ENCODE results near the gene PPIA.
A peak's percentile ranks its signal among the peaks of the same experiment; 100 is the strongest.
"Not testable (repeated sequence)": the region's sequence is repeated elsewhere in the genome, so short reads cannot be mapped to it uniquely, and the experiment has no call there.

The PPIA gene

DNA sequence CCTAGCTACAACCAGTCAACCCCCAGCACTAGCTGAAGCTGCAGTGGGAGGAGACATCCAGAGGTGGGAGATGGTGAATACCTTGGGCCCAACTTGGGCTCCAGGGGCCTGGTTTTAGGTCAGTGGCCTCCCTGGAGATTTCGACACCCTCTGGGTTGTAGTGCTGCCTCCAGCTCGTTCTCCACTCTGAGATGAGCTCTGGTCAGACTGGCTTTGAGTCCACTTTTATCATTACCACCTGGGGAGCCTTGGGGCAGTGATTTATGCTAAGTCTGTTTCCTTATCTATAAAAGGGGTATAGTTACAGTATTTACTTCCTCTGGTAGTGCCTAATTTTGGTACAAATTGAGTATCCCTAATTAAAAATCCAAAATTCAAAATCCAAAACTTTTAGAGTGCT lies 22.8 kb downstream of the PPIA start:
- no peak overlapping the region for H3K4me3 ChIP-seq (ENCODE audit: low read depth, low read length)

DNA sequence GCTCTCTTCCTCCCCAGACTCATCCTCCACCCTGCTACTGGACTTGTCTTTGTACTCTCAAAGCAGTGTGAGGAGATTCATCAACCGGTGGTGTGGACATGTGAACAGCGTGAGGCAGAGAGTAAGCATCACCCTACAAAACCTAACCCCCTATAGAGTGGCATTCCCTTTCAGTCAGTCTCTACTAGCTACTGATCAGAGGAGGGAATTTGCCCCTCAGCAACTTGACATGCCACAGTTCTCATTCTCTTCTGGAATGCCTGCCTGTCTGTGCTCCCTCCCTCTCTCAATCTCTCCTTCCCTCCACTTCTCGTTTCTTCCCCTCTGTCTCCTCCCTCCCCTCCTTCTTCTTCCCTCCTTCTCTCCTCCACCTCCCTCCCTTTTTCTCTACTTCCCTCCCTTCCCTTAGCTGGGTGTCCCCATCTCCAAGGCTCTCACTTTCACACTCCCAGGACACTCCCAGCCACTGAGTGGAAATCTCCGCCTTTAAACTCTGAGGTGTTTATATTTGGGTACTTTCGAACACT lies 26.8 kb downstream of the PPIA start:
- H3K4me3 ChIP-seq (ENCODE audit: low read depth, low read length) = no peak overlapping the region

DNA sequence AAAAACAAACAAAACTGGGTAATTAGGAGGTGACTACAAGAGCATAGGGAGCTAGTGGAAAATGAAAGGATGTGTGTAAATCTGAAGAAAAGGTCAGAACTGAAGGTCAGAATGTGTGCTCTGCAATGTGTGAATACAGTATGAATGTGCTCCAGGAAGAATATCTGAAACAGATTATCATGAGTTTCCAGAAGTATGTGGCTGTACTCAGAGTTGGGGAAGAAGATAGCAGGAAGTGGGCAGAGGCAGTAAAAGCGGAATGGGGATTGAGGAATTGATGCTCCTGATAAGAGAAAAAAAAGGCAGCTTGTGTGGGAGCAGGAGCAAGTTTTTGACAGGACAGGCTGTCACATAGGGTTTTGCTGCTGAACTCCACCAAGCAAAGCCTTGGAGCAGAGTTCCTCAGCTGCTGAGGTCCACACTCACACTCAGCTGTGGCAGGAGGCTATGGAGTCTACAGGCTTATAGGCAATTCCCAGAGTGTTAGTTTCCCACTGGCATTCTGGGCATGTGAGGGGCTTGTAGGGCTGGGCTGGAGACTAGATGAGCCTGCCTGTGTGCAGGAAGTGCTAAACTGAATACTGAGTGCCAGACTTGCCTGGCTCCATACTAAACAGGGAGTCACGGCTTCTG lies 28.5 kb downstream of the PPIA start:
- no peak overlapping the region for H3K4me3 ChIP-seq (ENCODE audit: low read depth, low read length)

DNA sequence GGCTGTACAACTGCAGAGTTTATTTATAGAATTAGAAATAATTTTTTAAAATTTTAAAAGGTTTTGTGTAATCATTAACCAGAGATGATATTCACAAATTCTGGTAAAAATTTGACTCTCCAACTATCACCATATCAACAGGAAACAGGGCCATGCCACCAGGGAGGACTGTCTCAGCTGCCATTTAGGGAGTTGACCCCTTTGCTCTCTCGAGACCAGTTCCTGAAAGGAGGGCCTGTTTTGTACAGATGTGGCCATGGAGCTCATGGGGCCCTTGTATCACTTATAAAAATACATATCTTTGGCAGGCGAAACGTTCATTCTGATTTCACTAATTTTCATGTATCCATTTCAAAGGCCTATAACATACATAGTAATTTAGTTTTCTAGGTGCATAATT lies 31.1 kb downstream of the PPIA start:
- no peak overlapping the region for H3K4me3 ChIP-seq (ENCODE audit: low read depth, low read length)

DNA sequence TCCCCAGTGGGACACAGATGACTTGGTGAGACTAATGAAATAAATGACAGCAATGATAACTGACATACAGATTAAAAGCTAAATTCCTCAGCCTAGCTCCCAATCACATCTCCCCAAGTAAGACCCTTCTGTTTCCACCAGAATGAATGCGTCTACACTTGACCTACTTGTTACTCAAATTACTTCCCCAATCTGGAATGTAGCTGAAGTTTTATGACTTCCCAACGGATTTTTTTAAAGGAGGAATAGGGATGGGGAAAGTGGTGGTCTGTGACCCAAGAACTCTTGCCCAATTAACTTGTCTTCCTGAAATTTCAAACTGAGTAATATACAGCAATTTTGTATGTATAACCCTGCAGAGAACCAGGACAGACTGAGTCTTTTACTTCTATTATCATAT lies 42.3 kb downstream of the PPIA start:
- no peak overlapping the region for H3K4me3 ChIP-seq (ENCODE audit: low read depth, low read length)

DNA sequence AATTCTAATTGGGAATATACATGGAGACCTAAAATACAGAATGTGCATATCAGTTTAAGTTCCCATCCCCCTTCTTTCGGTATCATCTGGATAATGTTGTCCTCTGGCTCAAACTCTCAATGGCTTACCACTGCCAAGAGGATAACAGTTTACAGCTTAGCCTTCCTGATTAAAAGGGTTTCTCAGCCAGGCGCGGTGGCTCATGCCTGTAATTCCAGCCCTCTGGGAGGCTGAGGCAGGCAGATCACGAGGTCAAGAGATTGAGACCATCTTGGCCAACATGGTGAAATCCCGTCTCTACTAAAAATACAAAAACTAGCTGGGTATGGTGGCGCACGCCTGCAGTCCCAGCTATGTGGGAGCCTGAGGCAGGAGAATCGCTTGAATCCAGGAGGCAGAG lies 46.2 kb downstream of the PPIA start:
- not testable (repeated sequence) for H3K4me3 ChIP-seq (ENCODE audit: low read depth, low read length)

DNA sequence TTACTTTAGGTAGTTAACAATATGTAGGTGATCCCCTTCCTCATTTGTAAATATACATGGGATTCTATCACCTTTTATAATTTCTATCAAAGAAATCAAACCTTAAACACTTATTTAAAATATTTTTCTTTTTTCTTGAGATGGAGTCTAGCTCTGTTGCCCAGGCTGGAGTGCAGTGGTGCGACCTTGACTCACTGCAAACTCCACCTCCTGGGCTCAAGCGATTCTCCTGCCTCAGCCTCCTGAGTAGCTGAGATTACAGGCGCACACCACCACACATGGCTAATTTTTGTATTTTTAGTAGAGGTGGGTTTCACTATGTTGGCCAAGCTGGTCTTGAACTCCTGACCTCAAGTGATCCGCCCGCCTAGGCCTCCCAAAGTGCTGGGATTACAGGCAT lies 47.0 kb downstream of the PPIA start:
- H3K4me3 ChIP-seq (ENCODE audit: low read depth, low read length) = not testable (repeated sequence)

DNA sequence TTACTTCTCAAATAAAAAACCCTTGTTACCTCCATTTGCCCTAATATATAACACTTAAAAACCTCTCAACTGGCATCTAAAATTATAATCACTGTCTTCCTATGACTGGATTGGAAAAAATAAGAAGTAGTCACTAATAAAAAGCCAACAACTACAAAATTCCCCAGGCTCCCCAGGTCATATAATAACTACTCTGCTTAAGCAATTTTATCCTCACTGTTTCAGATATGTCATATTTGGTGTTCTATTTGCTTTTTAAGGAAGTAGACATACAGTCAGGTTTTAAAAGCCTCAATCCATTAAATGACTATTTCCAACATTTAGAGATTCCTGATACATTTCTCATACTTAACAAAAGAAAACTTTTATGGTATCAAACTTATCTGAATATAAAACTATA lies 49.0 kb downstream of the PPIA start:
- no peak overlapping the region for H3K4me3 ChIP-seq (ENCODE audit: low read depth, low read length)

DNA sequence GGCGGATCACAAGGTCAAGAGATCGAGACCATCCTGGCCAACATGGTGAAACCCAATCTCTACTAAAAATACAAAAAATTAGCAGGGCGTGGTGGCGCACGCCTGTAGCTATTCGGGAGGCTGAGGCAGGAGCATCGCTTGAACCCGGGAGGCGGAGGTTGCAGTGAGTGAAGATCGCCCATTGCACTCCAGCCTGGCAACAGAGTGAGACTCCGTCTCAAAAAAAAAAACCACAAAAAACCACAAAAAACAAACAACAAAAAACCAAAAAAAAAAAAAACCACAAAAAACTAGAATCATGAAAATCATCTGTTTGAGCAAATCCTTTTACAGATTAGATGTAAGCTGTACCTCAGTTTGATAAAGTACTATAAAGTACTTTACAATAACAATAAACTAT lies 49.9 kb downstream of the PPIA start:
- H3K4me3 ChIP-seq (ENCODE audit: low read depth, low read length) = peak overlapping the region; percentile 98

DNA sequence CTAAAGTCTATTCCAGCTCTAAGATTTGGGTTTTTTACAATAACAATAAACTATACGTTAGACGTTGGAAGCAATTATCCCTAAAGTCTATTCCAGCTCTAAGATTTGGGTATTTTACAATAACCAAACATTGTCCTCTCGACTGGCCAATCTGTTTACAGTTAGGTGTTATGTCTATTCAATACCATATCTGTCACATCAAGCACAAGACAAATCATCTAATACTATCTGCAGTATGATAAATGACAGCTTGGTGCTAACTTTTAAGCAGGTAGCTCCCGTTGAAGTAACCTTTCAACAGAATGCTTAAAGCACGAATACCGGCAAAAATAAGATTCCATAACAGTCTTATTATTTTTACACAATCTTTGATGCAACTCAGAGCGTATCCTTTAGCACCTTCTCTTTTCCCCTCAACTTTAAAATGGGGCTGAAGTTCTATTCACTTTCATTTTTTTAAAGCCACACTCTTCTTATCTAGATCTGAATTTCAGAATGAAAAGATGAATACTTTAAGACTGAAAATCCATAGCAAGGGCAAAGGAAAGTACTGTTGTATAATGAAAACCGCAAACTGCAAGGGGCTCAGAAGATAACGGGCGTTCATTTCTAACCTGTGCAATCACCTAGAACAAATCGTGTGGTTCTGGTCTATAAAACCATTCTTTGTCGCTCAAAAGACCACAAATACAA lies 50.5 kb downstream of the PPIA start:
- H3K4me3 ChIP-seq (ENCODE audit: low read depth, low read length) = peak overlapping the region; percentile 98

DNA sequence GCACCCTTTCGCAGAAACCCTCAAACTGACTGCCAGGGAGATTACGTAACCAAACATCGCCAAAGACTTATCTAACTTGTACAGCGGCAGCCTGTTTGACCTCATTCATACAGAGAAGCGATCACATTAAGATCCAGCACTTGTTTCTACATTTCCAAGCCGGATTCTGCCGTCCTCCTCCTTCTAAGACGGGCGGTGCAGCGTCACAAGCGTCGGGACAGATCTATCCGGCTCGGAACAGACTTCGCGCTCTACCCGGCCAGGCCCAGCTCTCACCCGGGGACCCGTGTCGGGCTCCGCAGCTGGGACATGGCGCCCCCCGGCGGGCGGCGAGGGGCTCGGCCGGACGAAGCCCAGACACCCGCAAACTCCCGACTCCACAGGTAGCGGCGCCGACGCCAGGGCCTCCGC lies 51.0 kb downstream of the PPIA start:
- peak overlapping the region; percentile 98 for H3K4me3 ChIP-seq (ENCODE audit: low read depth, low read length)

DNA sequence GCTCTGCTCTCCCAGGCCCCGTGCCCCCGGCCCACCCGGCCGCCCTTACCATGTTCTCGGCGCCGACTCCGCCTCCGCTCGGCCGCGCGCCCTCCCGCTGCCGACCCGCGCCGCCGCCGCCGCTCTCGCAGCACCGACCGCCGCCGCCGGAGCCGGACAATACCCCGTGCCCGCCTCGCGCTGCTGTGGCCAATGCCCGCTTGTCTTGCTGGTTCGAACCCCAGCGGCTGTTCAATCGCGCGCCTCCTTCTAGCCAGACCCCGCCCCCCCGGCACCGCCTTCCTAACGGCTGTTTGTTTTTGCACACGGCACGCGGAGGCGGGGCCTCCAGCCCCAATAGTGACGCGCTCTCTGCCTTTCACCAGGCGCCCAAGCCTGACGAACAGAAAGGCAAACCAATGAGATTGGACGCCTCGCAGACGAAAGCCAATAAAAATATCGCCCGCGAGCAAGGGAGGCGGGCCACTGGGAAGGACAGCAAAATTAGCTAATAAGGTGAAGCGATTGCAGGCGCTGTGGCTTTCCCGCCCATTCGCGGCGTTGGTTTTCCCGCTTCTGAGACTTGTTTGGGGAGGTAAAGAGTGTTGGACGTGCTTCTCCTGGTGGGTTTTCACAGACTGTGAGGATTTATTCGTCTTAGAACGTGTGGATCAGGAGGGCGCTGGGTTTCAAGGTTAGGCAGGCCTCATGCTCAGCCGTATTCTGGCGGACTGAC lies 51.6 kb downstream of the PPIA start, which contains the start of gene H2AZ2:
Gene H2AZ2 (minus strand): TSS at position 168 of the 715 bp plus-strand sequence. CDS start 116 bp downstream, at position 52.
- H3K4me3 ChIP-seq (ENCODE audit: low read depth, low read length) = peak within 1 kb of the TSS; percentile 98

DNA sequence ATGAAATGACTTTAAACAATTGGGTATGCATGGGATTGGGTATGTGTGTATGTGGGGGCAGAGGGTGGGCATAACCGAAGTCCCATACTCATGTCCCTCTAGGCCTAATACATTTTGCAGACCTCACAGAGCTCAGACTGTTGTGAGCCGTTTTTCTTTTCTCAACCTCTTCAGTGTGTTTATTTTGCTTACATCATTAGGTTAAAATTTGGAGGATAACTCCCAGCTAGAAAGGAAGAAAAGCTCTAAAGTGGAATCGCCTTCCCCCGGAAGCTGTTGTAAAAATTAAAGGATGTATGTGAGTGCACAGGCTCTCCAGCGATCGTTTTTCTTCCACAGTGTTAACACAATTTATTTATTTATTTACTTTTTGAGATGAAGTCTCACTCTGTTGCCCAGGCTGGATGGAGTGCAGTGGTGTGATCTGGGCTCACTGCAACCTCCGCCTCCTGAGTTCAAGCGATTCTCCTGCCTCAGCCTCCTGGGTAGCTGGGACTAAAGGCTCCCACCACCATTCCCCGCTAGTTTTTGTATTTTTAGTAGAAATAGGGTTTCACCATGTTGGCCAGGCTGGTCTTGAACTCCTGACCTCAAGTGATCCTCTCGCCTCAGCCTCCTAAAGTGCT lies 52.9 kb downstream of the PPIA start:
- H3K4me3 ChIP-seq (ENCODE audit: low read depth, low read length) = no peak overlapping the region

DNA sequence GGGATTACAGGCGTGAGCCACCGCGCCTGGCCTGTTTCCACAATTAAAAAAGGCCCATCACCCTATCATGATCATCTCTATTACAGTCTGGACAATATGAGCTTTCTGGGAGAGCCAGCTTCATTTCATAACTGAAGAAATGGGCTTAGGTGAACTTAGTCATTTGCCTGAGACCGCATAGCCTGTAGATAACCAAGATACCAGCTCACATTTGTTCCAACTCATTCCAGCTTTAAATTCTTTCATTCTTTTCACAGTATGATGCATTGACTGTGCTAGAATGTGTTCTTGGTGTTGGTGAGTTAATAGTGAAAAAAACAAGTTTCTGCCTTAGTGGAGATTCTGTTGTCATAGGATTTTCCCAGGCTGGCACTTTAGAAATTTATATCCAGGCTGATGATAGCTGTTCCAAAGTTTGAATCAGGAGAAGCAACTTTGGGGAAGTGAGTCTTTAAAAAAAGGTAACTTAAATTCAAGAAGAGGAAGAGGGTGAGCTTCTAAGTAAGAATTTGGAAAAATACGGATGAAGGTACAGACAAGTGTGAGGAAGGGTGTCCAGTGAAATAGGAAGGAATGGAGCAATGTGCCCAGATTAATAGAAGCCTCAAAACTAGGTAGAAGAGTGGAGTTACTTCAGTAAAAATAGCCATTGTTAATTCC lies 53.5 kb downstream of the PPIA start:
- H3K4me3 ChIP-seq (ENCODE audit: low read depth, low read length) = no peak overlapping the region

DNA sequence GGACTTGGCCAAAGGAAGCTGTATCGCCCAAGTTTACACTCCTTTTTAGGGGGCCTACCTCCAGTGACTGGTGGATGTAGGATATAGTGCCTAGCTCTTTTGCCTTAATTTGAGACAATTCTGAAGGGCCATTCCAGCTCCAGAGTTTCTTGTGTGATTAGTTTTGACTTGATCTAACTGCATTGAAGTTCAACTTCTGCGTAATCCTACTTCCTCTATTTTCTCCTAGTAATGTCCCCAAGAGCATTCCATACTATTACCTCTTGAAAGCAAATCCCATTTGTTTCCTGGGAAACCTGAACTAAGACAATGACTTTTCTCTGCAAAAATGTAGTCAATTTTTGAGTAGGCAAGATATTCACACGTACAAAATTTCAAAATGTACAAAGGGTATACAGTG lies 56.1 kb downstream of the PPIA start:
- H3K4me3 ChIP-seq (ENCODE audit: low read depth, low read length) = no peak overlapping the region

Measured in iPS-11a (cell line).